Activated T-helper 2 cell treated with anti-CD3 and anti-CD28 coated beads, Interferon-gamma antibody, Interleukin-2, Interleukin-4, amounts not matched to agents 10 μg/mL and 5 μg/mL and 100 μg/mL, durations not matched to agents 14 hours and 24 hours and 36 hours (primary cell): ENCODE measurements around the gene THAP8. TPM values are rescaled to one million over a fixed set of nuclear protein-coding genes. Genes with fewer than 3 reads are reported as not detected.

Experiments used
- DNase-seq: peaks from one replicate; pipeline ENCODE4 v3.0.0; 2021; ENCODE audit warnings: low spot score
- H3K27ac Mint-ChIP-seq: one replicate; pipeline ENCODE4 v1.8.0; 2021; ENCODE audit warnings: mixed read lengths
- H3K27me3 Mint-ChIP-seq: one replicate; pipeline ENCODE4 v1.8.0; 2021; ENCODE audit warnings: low read depth, mixed read lengths
- H3K36me3 Mint-ChIP-seq: one replicate; pipeline ENCODE4 v1.8.0; 2021; ENCODE audit warnings: low read depth, mixed read lengths
- H3K4me1 Mint-ChIP-seq: one replicate; pipeline ENCODE4 v1.8.0; 2021; ENCODE audit warnings: low read depth, mixed read lengths
- H3K4me3 Mint-ChIP-seq: one replicate; pipeline ENCODE4 v1.8.0; 2021; ENCODE audit warnings: low read depth, mild to moderate bottlenecking, moderate library complexity, mixed read lengths
- H3K9me3 Mint-ChIP-seq: one replicate; pipeline ENCODE4 v1.8.0; 2021; ENCODE audit warnings: mixed read lengths
- intact Hi-C: fragments of 100-400 bp; cut with micrococcal nuclease; formaldehyde crosslinking; loops from one replicate; pipeline ENCODE4 v1.15.1; 2023
- total RNA-seq: library from RNA; stranded (reverse); gene quantifications from 2 replicates; pipeline ENCODE4 v1.2.3, GENCODE V29; 2022

The THAP8 gene
- total RNA-seq, 1 donor from 2014 or later: 2.2 TPM

GRCh38 chr19:35992907-35993765, 60.9 kb downstream of the THAP8 start:
- intact Hi-C loops: loop anchor here (10.0 kb wide), 1 partner anchor 248 kb away; the partner anchor contains the start of genes IGFLR1, LIN37, PSENEN and U2AF1L4
- Mint-ChIP-seq H3K36me3 (peaks cover 18% of the 10 kb centered on the region), H3K27ac (no peak overlapping the region), H3K4me3 (no peak overlapping the region), H3K27me3 (peaks cover 6% of the 10 kb centered on the region), H3K9me3 (no peaks in the 10 kb centered on the region), H3K4me1 (peaks cover 16% of the 10 kb centered on the region)
- no peak for DNase-seq

- H3K27ac Mint-ChIP-seq: no peak overlapping the region
- no peaks in the 10 kb centered on the region for H3K9me3 Mint-ChIP-seq
- peaks cover 11% of the 10 kb centered on the region for H3K36me3 Mint-ChIP-seq
- H3K4me1 Mint-ChIP-seq: peaks cover 13% of the 10 kb centered on the region
- H3K4me3 Mint-ChIP-seq: no peak overlapping the region
- DNase-seq: no peak
- peaks cover 13% of the 10 kb centered on the region for H3K27me3 Mint-ChIP-seq
- intact Hi-C loops: loop anchor here (10.0 kb wide), 1 partner anchor 247 kb away; the partner anchor contains the start of genes IGFLR1, LIN37, PSENEN and U2AF1L4
These were observed 62.2 kb downstream of the THAP8 start for GRCh38 chr19:35991731-35992450.

- intact Hi-C loops: loop anchor here (10.0 kb wide), 1 partner anchor 246 kb away; the partner anchor contains the start of genes IGFLR1, LIN37, PSENEN and U2AF1L4
- H3K36me3 Mint-ChIP-seq: peaks cover 5% of the 10 kb centered on the region
- no peak for DNase-seq
- H3K9me3 Mint-ChIP-seq: no peaks in the 10 kb centered on the region
- H3K4me3 Mint-ChIP-seq: no peak overlapping the region
- H3K4me1 Mint-ChIP-seq: peaks cover 8% of the 10 kb centered on the region
- H3K27ac Mint-ChIP-seq: no peak overlapping the region
- peaks cover 18% of the 10 kb centered on the region for H3K27me3 Mint-ChIP-seq
These were observed 63.0 kb downstream of the THAP8 start for GRCh38 chr19:35990771-35991730.

- H3K4me1 Mint-ChIP-seq: peaks cover 8% of the 10 kb centered on the region
- intact Hi-C loops: loop anchor here (10.0 kb wide), 1 partner anchor 245 kb away; the partner anchor contains the start of genes IGFLR1, LIN37, PSENEN and U2AF1L4
These were observed 63.9 kb downstream of the THAP8 start for GRCh38 chr19:35990156-35990555.

GRCh38 chr19:35988824-35989223, 65.3 kb downstream of the THAP8 start:
- Mint-ChIP-seq H3K36me3 (no peaks in the 10 kb centered on the region), H3K27me3 (peaks cover 33% of the 10 kb centered on the region), H3K9me3 (no peaks in the 10 kb centered on the region), H3K4me3 (no peak overlapping the region), H3K4me1 (peaks cover 2% of the 10 kb centered on the region), H3K27ac (no peak overlapping the region)
- no peak for DNase-seq
- intact Hi-C loops: no loop called here

More at GRCh38 chr19:35990156-35990555, 63.9 kb downstream of the THAP8 start:
- H3K9me3 Mint-ChIP-seq: no peaks in the 10 kb centered on the region
- no peak overlapping the region for H3K27ac Mint-ChIP-seq
- no peak for DNase-seq
- H3K4me3 Mint-ChIP-seq: no peak overlapping the region
- no peaks in the 10 kb centered on the region for H3K36me3 Mint-ChIP-seq
- peaks cover 27% of the 10 kb centered on the region for H3K27me3 Mint-ChIP-seq

- peaks cover 33% of the 10 kb centered on the region for H3K27me3 Mint-ChIP-seq
- no peaks in the 10 kb centered on the region for H3K9me3 Mint-ChIP-seq
- H3K4me1 Mint-ChIP-seq: peaks cover 2% of the 10 kb centered on the region
- H3K4me3 Mint-ChIP-seq: no peak overlapping the region
- H3K36me3 Mint-ChIP-seq: no peaks in the 10 kb centered on the region
- H3K27ac Mint-ChIP-seq: no peak overlapping the region
- no peak for DNase-seq
- intact Hi-C loops: no loop called here
These were observed 66.6 kb downstream of the THAP8 start for GRCh38 chr19:35987571-35987896.

- Mint-ChIP-seq H3K27ac (no peak overlapping the region), H3K4me3 (peak overlapping the region; percentile 74), H3K4me1 (peaks cover 2% of the 10 kb centered on the region), H3K9me3 (no peaks in the 10 kb centered on the region), H3K27me3 (peaks cover 33% of the 10 kb centered on the region), H3K36me3 (no peaks in the 10 kb centered on the region)
- no peak for DNase-seq
- intact Hi-C loops: no loop called here
These were observed 67.2 kb downstream of the THAP8 start for GRCh38 chr19:35986664-35987570.

GRCh38 chr19:35986111-35986510, 68.0 kb downstream of the THAP8 start:
- Mint-ChIP-seq H3K9me3 (no peaks in the 10 kb centered on the region), H3K27ac (no peak overlapping the region), H3K27me3 (peaks cover 33% of the 10 kb centered on the region), H3K4me1 (peaks cover 2% of the 10 kb centered on the region), H3K36me3 (no peaks in the 10 kb centered on the region), H3K4me3 (peak overlapping the region; percentile 53)
- intact Hi-C loops: no loop called here
- no peak for DNase-seq

Other genes starting within 250 kb of the THAP8 start
- not detected in 2 replicates for gene PRODH2, start 241.4 kb downstream of the THAP8 start, total RNA-seq
- gene NPHS1, start 201.8 kb downstream of the THAP8 start, total RNA-seq: 0.05 TPM in 1 of 2 replicates, not detected in the other
- gene KIRREL2, start 197.4 kb downstream of the THAP8 start, total RNA-seq: 0.18 and 0.39 TPM in 2 replicates
- 1.2 and 1.4 TPM in 2 replicates for gene APLP1, start 185.7 kb downstream of the THAP8 start, total RNA-seq
- 109 and 117 TPM in 2 replicates for gene NFKBID, start 153.7 kb downstream of the THAP8 start, total RNA-seq
- gene HCST, start 151.8 kb downstream of the THAP8 start, total RNA-seq: 53.9 and 57.2 TPM in 2 replicates
- gene TYROBP, start 146.0 kb downstream of the THAP8 start, total RNA-seq: 0.39 TPM in 1 of 2 replicates, not detected in the other
- gene LRFN3, start 117.9 kb downstream of the THAP8 start, total RNA-seq: 10.7 and 10.8 TPM in 2 replicates
- 20.0 and 20.8 TPM in 2 replicates for gene SDHAF1, start 59.1 kb downstream of the THAP8 start, total RNA-seq
- gene SYNE4, start 45.5 kb downstream of the THAP8 start, total RNA-seq: 1.9 and 2.6 TPM in 2 replicates
- gene ALKBH6, start 40.1 kb downstream of the THAP8 start, total RNA-seq: 49.9 and 54.3 TPM in 2 replicates
- gene CLIP3, start 21.4 kb downstream of the THAP8 start, total RNA-seq: 1.9 and 2.4 TPM in 2 replicates
- gene WDR62, start 612 bp upstream of the THAP8 start, total RNA-seq: 22.3 and 22.5 TPM in 2 replicates
- not detected in 2 replicates for gene OVOL3, start 56.9 kb upstream of the THAP8 start, total RNA-seq
- gene POLR2I, start 60.6 kb upstream of the THAP8 start, total RNA-seq: 68.9 and 75.3 TPM in 2 replicates
- 143 and 147 TPM in 2 replicates for gene TBCB, start 61.2 kb upstream of the THAP8 start, total RNA-seq
- gene CAPNS1, start 85.8 kb upstream of the THAP8 start, total RNA-seq: 424 and 431 TPM in 2 replicates
- not detected in 2 replicates for gene COX7A1, start 98.2 kb upstream of the THAP8 start, total RNA-seq
- gene ZNF565, start 160.4 kb upstream of the THAP8 start, total RNA-seq: 1.5 and 2.4 TPM in 2 replicates
- 82.3 and 86.4 TPM in 2 replicates for gene ZNF146, start 160.8 kb upstream of the THAP8 start, total RNA-seq